HL-60 (cell line): ENCODE results near the gene SYNJ1.

ENCODE experiments used
- GABPA ChIP-seq: IDR thresholded peaks from 2 replicates; pipeline ENCODE4 v1.6.1; 2012; ENCODE audit warnings: low read depth
- TF ChIP-seq, protein P1 (sequence below): IDR thresholded peaks from one replicate; pipeline ENCODE4 v1.5.1; 2011; ENCODE audit warnings: low read length, control low read depth, inconsistent platforms; ENCODE audit not compliant: insufficient read depth
- TF ChIP-seq, protein P2 (sequence below): IDR thresholded peaks from 2 replicates; pipeline ENCODE4 v1.6.1; 2012; ENCODE audit warnings: low read depth; ENCODE audit not compliant: insufficient replicate concordance

DNA sequence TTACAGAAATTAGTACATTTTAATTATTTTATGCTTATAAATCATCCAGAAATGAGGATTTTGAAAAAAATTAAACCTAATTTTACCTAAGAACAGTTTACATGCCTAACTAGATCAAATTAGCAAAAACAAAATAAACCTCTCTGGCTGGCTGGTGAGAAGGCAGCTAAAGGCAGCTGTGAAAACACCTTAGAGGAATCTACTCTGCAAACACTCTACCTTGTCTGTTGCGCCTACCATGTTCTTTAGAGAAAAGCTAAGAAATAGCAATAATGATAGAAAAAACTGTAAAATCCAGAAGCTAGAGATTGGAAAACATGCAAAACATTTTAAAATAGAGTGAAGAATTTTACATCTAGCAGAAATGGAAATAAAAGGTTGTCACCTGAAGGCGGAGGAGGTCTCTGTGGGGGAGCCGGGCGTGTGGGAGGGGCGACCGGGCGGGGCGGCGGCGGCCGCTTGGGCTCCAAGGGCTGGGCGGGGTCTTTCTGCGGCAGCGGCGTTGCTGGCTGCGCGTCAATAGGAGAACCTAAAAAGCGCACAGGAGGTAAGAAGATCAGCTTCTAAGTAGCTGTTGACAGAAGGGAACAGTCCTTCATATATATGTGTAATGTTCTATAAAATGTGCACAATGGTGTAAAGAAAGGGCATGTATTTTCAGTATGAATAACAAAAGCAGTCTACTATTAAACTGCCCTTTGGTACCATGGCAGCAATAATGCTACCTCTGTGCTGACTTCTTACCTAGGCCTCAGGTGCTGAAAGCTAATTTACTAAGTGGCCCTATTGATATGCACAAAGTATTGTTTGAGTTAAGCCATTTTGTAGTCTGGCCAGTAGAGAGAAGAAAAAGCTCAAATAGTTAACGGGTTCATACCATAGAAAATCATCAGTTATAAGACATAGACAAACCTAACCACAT lies 82.3 kb downstream of the SYNJ1 start:
- TF ChIP-seq, protein P1, sequence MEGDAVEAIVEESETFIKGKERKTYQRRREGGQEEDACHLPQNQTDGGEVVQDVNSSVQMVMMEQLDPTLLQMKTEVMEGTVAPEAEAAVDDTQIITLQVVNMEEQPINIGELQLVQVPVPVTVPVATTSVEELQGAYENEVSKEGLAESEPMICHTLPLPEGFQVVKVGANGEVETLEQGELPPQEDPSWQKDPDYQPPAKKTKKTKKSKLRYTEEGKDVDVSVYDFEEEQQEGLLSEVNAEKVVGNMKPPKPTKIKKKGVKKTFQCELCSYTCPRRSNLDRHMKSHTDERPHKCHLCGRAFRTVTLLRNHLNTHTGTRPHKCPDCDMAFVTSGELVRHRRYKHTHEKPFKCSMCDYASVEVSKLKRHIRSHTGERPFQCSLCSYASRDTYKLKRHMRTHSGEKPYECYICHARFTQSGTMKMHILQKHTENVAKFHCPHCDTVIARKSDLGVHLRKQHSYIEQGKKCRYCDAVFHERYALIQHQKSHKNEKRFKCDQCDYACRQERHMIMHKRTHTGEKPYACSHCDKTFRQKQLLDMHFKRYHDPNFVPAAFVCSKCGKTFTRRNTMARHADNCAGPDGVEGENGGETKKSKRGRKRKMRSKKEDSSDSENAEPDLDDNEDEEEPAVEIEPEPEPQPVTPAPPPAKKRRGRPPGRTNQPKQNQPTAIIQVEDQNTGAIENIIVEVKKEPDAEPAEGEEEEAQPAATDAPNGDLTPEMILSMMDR = no peak
- TF ChIP-seq, protein P2, sequence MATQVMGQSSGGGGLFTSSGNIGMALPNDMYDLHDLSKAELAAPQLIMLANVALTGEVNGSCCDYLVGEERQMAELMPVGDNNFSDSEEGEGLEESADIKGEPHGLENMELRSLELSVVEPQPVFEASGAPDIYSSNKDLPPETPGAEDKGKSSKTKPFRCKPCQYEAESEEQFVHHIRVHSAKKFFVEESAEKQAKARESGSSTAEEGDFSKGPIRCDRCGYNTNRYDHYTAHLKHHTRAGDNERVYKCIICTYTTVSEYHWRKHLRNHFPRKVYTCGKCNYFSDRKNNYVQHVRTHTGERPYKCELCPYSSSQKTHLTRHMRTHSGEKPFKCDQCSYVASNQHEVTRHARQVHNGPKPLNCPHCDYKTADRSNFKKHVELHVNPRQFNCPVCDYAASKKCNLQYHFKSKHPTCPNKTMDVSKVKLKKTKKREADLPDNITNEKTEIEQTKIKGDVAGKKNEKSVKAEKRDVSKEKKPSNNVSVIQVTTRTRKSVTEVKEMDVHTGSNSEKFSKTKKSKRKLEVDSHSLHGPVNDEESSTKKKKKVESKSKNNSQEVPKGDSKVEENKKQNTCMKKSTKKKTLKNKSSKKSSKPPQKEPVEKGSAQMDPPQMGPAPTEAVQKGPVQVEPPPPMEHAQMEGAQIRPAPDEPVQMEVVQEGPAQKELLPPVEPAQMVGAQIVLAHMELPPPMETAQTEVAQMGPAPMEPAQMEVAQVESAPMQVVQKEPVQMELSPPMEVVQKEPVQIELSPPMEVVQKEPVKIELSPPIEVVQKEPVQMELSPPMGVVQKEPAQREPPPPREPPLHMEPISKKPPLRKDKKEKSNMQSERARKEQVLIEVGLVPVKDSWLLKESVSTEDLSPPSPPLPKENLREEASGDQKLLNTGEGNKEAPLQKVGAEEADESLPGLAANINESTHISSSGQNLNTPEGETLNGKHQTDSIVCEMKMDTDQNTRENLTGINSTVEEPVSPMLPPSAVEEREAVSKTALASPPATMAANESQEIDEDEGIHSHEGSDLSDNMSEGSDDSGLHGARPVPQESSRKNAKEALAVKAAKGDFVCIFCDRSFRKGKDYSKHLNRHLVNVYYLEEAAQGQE = no peak
- no peak for TF ChIP-seq GABPA
